Kidney (tissue), 14 donors: ENCODE measurements around the gene ATP8A2. TPM values are rescaled to one million over a fixed set of nuclear protein-coding genes. Genes with fewer than 3 reads are reported as not detected.

Experiments used
- DNase-seq, 5 donors: peaks; one replicate each; pipeline ENCODE4 v3.0.0-alpha.2; 2013 to 2020
- FAIRE-seq: peaks from 2 replicates; lab custom pipeline; 2012; peaks lifted over from hg19 to GRCh38; lab: Jason Lieb, UNC
- H3K27ac ChIP-seq, 2 donors: one replicate each; pipeline ENCODE4 v1.7.0; 2013; ENCODE audit warnings: low read depth in 2 of 2, low read length in 2 of 2, inconsistent platforms in 1 of 2
- H3K27me3 ChIP-seq: one replicate; pipeline ENCODE4 v1.7.1; 2013; ENCODE audit warnings: low read length, inconsistent platforms; ENCODE audit not compliant: control insufficient read depth, insufficient read depth
- H3K36me3 ChIP-seq, 3 donors: one replicate each; pipeline versions ENCODE4 v1.7.0 to v1.7.1; 2013; ENCODE audit warnings: low read length in 3 of 3, control low read depth in 1 of 3, inconsistent platforms in 1 of 3; ENCODE audit not compliant: insufficient read depth in 3 of 3, control insufficient read depth in 2 of 3
- H3K4me1 ChIP-seq, 3 donors: one replicate each; pipeline versions ENCODE4 v1.7.0 to v1.7.1; 2013; ENCODE audit warnings: low read length in 3 of 3, inconsistent platforms in 1 of 3, low read depth in 1 of 3; ENCODE audit not compliant: control insufficient read depth in 2 of 3, insufficient read depth in 2 of 3
- H3K4me3 ChIP-seq, 3 donors: one replicate each; pipeline versions ENCODE4 v1.7.0 to v1.8.1; 2013; ENCODE audit warnings: low read length in 3 of 3, control low read depth in 1 of 3, inconsistent platforms in 1 of 3
- H3K9ac ChIP-seq, 3 donors: one replicate each; pipeline versions ENCODE4 v1.7.0 to v1.7.1; 2013; ENCODE audit warnings: low read length in 3 of 3, control low read depth in 1 of 3, inconsistent platforms in 1 of 3
- H3K9me3 ChIP-seq, 3 donors: one replicate each; pipeline versions ENCODE4 v1.7.0 to v1.7.1; 2013; ENCODE audit warnings: low read length in 3 of 3, control low read depth in 1 of 3, inconsistent platforms in 1 of 3; ENCODE audit not compliant: control insufficient read depth in 2 of 3, insufficient read depth in 1 of 3
- intact Hi-C: fragments of 100-400 bp; cut with DNase I; formaldehyde crosslinking; loops from one replicate; pipeline ENCODE4 v1.11.1; 2022
- polyA plus RNA-seq: library from polyadenylated mRNA; stranded (reverse); fragments of 350-450 nt; fragmentation: Illumina TruSeq; extraction: RNeasy Lipid Tissue Mini Kit (QIAGEN cat#74804); gene quantifications from one replicate; pipeline ENCODE4 v1.2.3, GENCODE V29; 2014; ENCODE audit warnings: low read depth, low replicate concordance; ENCODE audit not compliant: insufficient read depth
- total RNA-seq: library from RNA; stranded (reverse); fragmentation: NEBNext Ultra II Directional; extraction: Animal tissue kit (Norgen Biotek cat#: 25700); gene quantifications from one replicate; pipeline ENCODE4 v1.2.1, GENCODE V29; 2021
- TF ChIP-seq, protein P1 (sequence below): IDR thresholded peaks from 3 replicates; pipeline ENCODE4 v1.5.1; 2012; ENCODE audit warnings: mild to moderate bottlenecking, moderate library complexity, borderline replicate concordance; ENCODE audit not compliant: insufficient read depth; ENCODE audit errors: extremely low read depth
- donor health status: control.
- donor health status: control.
- donor health status: control.
- donor health status: control.
- donor health status: control.
- donor health status: DM: yes; HTN: yes; CAD: no.
- donor health status: Normal renal cell carcinoma (clear cell type).

The ATP8A2 gene
- total and polyA plus RNA-seq, 2 donors from 2014 or later = 0.50 to 0.73 TPM

DNA sequence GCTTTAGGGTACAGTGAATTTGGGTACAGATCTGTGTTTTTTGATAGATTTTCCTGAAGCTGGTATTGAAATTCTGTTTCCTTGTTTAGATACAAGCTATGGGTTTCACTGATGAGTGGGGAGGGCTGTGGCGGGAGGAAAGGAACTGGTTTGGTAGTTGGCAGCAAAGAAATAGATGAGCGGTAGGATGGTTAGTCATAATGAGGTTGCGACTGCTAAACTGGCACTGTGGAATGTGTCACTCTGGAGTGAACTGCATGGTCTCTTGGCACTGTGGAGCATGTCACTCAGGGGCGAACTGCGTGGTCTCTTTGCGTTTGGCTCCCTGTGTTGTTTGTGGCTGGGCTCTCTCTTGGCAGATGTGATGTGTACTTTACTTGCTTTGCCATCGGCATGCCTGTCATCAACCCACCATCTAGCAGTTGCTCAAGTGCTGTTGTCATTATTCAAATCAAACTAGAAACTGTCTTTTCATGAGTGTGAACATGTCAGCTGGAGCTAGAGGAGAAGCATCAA, 82.1 kb downstream of the ATP8A2 start:
- H3K9me3 ChIP-seq = no peaks in the 10 kb centered on the region
- intact Hi-C loops = no loop called here
- H3K27me3 ChIP-seq = no peaks in the 10 kb centered on the region
- TF ChIP-seq, protein P1, sequence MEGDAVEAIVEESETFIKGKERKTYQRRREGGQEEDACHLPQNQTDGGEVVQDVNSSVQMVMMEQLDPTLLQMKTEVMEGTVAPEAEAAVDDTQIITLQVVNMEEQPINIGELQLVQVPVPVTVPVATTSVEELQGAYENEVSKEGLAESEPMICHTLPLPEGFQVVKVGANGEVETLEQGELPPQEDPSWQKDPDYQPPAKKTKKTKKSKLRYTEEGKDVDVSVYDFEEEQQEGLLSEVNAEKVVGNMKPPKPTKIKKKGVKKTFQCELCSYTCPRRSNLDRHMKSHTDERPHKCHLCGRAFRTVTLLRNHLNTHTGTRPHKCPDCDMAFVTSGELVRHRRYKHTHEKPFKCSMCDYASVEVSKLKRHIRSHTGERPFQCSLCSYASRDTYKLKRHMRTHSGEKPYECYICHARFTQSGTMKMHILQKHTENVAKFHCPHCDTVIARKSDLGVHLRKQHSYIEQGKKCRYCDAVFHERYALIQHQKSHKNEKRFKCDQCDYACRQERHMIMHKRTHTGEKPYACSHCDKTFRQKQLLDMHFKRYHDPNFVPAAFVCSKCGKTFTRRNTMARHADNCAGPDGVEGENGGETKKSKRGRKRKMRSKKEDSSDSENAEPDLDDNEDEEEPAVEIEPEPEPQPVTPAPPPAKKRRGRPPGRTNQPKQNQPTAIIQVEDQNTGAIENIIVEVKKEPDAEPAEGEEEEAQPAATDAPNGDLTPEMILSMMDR = no peak
- H3K27ac ChIP-seq = no peak overlapping the region
- H3K9ac ChIP-seq = no peak overlapping the region
- no peak for FAIRE-seq
- H3K4me1 ChIP-seq = no peaks in the 10 kb centered on the region
- no peaks in the 10 kb centered on the region for H3K36me3 ChIP-seq
- DNase-seq = no peak
- no peak overlapping the region for H3K4me3 ChIP-seq

DNA sequence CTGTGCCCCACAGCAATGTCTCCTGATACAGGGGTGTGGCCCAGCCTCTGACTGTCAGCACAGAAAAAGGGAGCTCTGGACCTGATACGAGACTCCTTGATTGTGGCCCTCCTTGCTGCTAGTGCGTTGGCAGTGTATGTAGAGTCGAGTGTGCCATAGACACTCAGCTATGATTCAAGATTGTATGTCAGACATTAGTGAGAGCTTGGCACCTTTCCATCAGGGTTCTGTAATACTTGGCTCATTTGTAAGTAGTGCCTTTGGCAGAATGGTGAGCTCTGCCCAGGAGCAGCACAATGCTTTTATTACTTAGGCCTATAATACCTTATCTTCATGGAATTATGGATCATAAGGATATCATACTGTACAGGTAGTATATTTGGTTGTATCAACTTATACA, 83.4 kb downstream of the ATP8A2 start:
- no peak for FAIRE-seq

DNA sequence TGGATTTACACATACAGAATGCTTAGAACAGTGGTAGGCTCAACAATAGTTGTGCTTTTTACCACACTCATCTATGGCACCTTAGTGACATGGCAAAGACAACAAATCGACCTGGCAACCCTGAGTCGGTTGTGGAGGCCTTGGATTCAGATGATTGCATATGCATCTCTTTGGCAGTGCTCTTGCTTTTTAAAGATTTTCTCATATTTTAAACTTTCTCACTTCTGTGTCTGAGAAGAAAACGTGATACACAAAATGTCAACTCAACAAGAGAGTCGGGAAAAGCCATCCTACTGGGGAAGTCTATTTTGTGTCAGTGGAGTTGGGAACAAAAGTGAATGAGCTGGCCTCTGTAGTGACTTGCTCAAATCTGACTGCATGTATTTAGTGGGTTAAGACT, 85.8 kb downstream of the ATP8A2 start:
- no peaks in the 10 kb centered on the region for H3K4me1 ChIP-seq
- intact Hi-C loops = no loop called here
- TF ChIP-seq, protein P1 = no peak

More for the DNA sequence above, 83.4 kb downstream of the ATP8A2 start:
- no peaks in the 10 kb centered on the region for H3K36me3 ChIP-seq
- intact Hi-C loops = no loop called here
- TF ChIP-seq, protein P1 = no peak
- H3K9me3 ChIP-seq = no peaks in the 10 kb centered on the region
- H3K27ac ChIP-seq = no peak overlapping the region
- H3K9ac ChIP-seq = no peak overlapping the region
- no peak overlapping the region for H3K4me3 ChIP-seq
- H3K27me3 ChIP-seq = no peaks in the 10 kb centered on the region
- no peak for DNase-seq
- no peaks in the 10 kb centered on the region for H3K4me1 ChIP-seq

More for the DNA sequence above, 85.8 kb downstream of the ATP8A2 start:
- Histone ChIP-seq H3K4me3 (no peak overlapping the region), H3K27me3 (no peaks in the 10 kb centered on the region), H3K36me3 (no peaks in the 10 kb centered on the region), H3K27ac (no peak overlapping the region), H3K9me3 (no peaks in the 10 kb centered on the region), H3K9ac (no peak overlapping the region)
- no peak for DNase-seq
- no peak for FAIRE-seq
